ENCODE measurements around the gene CACNG5.

DNA sequence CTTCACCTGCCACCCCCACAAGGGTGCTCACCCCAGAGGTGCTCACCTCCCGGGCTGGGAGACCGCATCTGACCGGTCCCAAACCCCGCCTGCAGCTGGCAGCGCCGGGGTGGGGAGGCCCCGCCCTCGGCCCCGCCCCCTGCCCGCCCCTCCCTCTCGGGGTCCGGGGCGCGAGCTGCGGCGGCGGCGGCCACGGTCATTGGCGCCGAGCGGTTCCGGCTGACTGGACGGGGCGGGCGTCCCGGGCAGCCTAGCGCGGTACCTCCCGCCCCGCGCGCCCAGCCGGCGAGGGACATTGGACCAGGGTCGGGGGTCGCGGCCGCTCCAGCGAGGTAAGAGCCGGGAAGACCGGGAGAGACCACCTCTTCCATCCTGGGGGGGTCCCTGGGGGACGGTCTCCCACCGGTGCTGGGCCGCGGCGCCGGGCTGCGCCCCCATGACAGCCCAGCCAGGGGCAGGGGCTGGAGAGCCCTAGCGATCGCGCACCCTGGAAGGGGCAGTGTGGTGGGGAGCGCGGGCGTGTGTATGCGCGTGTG is at the start of gene CACNG5:
- TF ChIP-seq, protein P1, sequence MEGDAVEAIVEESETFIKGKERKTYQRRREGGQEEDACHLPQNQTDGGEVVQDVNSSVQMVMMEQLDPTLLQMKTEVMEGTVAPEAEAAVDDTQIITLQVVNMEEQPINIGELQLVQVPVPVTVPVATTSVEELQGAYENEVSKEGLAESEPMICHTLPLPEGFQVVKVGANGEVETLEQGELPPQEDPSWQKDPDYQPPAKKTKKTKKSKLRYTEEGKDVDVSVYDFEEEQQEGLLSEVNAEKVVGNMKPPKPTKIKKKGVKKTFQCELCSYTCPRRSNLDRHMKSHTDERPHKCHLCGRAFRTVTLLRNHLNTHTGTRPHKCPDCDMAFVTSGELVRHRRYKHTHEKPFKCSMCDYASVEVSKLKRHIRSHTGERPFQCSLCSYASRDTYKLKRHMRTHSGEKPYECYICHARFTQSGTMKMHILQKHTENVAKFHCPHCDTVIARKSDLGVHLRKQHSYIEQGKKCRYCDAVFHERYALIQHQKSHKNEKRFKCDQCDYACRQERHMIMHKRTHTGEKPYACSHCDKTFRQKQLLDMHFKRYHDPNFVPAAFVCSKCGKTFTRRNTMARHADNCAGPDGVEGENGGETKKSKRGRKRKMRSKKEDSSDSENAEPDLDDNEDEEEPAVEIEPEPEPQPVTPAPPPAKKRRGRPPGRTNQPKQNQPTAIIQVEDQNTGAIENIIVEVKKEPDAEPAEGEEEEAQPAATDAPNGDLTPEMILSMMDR (IDR thresholded peaks at IDR 0.05): no peak
- no peak for TF ChIP-seq POLR2A (IDR thresholded peaks at IDR 0.05)
